Epithelial cell of proximal tubule (primary cell): Measurements from ENCODE around the gene SLC2A4RG. TPM values are rescaled to one million over a fixed set of nuclear protein-coding genes. Genes with fewer than 3 reads are reported as not detected.

Experiments
- DNase-seq: peaks from one replicate; pipeline ENCODE4 v3.0.0-alpha.2; 2011; ENCODE audit warnings: low read depth
- H3K4me3 ChIP-seq: 2 replicates; pipeline ENCODE4 v1.5.1; 2011; ENCODE audit warnings: low read depth, mild to moderate bottlenecking, low read length
- total RNA-seq: library from RNA; depleted of rRNA; stranded (reverse); fragments of >200 nt; gene quantifications from 2 replicates; pipeline ENCODE4 v1.2.3, GENCODE V29; 2015
- TF ChIP-seq, protein P1 (sequence below): conservative IDR thresholded peaks from 2 replicates; pipeline ENCODE4 v1.5.1; 2012; ENCODE audit warnings: low read depth, mild to moderate bottlenecking, low read length

SLC2A4RG gene
- total RNA-seq, 1 donor from 2014 or later, result 91.5 TPM

DNA sequence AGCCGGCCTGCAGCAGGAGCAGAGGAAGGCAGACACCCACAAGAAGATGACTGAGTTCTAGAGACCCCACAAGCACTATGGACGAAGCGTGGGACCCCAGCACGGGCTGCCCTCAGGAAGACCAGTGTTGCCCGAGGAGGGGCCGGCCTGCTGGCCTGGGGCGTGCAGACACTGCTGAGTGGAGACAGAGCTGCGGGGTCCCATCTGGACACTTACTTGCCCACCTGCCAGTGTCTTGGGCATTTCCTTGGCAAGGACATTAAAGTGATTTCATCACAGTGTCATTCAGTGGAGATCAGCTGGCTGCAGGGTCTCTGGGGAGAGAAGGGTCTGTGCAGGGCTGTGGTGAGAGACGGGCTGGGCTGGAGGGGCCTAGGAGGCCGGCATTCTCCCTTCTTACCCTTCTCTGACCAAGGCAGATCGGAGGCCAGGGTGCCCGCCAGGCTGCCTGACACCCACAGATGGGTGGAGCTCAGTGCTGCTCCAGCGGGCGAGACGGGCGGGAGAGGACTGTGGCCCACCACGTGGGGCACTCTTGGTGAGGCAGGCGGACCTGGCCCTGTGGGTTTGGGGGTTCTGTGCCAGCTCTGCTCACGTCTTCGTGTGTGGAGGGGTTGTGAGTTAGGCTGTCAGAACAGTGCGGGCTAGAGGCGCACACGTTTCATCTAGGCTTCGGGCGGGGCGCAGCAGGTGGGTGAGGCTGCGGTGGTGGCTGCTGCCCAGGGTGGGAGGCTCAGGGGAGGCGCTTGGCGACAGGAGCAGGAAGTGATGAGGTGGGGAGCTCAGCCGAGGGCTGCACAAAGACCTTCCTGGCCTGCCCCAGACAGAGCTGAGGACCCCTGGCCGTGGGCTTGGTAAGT is 3.5 kb upstream of the SLC2A4RG start, which contains the start of gene LIME1:
Gene LIME1 (plus strand): TSS at position 806 of the 860 bp plus-strand sequence. CDS start 886 bp downstream, outside the sequence.
- no peak for DNase-seq
- TF ChIP-seq, protein P1, sequence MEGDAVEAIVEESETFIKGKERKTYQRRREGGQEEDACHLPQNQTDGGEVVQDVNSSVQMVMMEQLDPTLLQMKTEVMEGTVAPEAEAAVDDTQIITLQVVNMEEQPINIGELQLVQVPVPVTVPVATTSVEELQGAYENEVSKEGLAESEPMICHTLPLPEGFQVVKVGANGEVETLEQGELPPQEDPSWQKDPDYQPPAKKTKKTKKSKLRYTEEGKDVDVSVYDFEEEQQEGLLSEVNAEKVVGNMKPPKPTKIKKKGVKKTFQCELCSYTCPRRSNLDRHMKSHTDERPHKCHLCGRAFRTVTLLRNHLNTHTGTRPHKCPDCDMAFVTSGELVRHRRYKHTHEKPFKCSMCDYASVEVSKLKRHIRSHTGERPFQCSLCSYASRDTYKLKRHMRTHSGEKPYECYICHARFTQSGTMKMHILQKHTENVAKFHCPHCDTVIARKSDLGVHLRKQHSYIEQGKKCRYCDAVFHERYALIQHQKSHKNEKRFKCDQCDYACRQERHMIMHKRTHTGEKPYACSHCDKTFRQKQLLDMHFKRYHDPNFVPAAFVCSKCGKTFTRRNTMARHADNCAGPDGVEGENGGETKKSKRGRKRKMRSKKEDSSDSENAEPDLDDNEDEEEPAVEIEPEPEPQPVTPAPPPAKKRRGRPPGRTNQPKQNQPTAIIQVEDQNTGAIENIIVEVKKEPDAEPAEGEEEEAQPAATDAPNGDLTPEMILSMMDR, result no peak

DNA sequence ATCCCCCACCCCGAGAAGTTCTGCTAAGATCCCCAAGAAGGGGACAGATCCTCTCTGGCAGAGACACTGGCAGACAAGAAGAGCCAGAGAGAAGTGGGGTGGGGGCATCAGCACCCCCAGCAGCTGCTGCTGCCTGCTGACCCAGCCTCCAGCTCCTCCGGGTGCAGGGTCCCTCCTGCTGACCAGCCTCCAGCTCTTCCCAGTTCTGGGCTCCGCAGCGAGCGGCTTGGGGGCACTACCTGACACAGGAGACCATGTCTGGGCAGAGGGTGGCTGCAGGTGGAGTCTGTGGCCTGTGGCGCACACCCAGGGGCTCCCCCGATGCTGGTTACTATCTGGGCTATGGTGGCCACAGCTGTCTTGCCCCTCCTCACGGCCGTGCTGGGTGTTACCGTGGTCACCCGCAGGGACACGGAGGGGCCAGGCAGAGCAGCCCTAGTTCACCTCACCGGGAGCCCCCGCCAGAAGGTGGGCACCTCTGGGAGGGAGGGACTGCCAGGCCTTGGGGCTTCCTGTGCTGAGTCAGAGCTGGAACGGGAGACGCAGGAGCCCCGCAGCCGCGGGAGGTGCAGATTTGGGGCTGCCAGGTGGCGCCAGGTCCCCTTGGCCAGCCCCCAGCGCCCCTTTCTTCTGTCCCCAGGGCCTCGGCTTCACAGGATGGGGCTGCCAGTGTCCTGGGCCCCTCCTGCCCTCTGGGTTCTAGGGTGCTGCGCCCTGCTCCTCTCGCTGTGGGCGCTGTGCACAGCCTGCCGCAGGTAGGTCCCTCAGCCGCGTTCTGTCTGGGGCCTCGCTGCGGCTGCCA is 2.5 kb upstream of the SLC2A4RG start:
- H3K4me3 ChIP-seq, result no peak overlapping the region
- DNase-seq, result no peak
- TF ChIP-seq, protein P1, result no peak

More for the DNA sequence above, 3.5 kb upstream of the SLC2A4RG start, which contains the start of gene LIME1:
- no peak within 1 kb of the TSS for H3K4me3 ChIP-seq

GRCh38 chr20:63737695-63737944 is 2.0 kb upstream of the SLC2A4RG start:
- DNase-seq, result no peak
- H3K4me3 ChIP-seq, result no peak overlapping the region
- TF ChIP-seq, protein P1, result no peak

- H3K4me3 ChIP-seq, result no peak overlapping the region
- DNase-seq, result no peak
- TF ChIP-seq, protein P1, result no peak
Measured at GRCh38 chr20:63737945-63738686, 1.5 kb upstream of the SLC2A4RG start.

DNA sequence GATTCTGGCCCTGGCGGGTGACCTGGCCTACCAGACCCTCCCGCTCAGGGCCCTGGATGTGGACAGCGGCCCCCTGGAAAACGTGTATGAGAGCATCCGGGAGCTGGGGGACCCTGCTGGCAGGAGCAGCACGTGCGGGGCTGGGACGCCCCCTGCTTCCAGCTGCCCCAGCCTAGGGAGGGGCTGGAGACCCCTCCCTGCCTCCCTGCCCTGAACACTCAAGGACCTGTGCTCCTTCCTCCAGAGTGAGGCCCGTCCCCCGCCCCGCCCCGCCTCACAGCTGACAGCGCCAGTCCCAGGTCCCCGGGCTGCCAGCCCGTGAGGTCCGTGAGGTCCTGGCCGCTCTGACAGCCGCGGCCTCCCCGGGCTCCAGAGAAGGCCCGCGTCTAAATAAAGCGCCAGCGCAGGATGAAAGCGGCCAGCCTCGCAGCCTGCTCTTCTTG is 868 bp upstream of the SLC2A4RG start:
- TF ChIP-seq, protein P1, result no peak
- no peak for DNase-seq
- H3K4me3 ChIP-seq, result peak overlapping the region; percentile 38

DNA sequence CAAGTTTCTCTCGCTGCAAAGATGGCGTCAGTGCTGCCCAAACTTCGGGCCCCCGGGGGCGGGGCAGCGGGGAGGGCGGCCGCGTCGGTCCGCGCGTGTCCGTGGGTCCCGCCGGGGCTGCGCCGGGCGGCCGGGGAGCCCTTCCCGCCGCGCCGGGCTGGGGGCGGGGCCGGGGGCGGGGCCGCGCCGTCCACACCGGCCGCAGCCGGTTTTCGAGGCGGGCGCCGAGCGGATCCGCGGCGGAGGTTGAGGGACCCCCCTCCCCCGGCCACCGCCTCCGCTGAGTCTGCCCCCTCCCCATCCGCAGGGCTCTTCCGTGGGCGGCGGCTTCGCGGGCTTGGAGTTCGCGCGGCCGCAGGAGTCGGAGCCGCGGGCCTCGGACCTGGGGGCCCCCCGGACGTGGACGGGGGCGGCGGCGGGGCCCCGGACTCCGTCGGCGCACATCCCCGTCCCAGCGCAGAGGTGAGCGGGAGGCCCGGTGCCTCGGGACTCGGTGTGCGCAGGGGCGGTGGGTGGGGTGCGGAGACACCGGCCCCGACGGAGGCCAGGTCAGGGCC is 572 bp downstream of the SLC2A4RG start:
- TF ChIP-seq, protein P1, result no peak
- H3K4me3 ChIP-seq, result peak overlapping the region; percentile 68
- DNase-seq, result no peak
